GM19035 (cell line): ENCODE data around the gene LENG9.

Experiments
- ATAC-seq: cut with Tn5 transposase; IDR thresholded peaks from one replicate; pipeline ENCODE4 v1.9.1; 2021; ENCODE audit not compliant: unreplicated experiment

Gene LENG9

DNA sequence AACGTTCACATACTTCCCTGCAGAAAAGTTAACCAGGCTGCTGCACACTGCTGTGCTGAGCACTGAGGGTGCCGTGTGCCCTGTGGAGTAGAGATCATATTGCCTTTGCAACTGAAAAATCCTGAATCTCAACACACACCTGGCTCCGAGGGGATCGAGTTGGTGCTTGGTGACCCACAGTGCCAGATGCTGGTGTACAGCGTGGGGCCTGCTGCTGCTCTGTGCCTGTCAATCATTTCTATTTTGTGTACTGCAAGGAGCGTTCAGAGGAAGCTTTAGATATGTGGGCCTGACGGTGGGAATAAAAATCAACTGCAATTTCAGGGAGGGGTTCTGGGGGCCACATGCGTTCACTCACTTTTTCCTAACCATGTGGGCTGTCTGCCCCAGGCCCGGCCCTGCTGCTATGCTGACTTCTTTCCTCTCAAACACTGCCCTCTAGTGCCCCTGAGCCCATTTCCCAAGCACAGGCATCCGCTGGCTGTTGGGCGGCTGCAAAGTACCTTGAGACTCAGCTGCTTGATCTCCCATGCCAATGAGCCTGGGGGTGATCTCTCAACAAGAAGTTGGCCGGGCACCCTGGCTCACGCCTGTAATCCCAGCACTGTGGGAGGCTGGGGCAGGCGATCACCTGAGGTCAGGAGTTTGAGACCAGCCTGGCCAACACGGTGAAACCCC is 24.3 kb downstream of the LENG9 start:
- ATAC-seq, result no peak

GRCh38 chr19:54436628-54437252 is 26.8 kb downstream of the LENG9 start:
- ATAC-seq, result no peak

DNA sequence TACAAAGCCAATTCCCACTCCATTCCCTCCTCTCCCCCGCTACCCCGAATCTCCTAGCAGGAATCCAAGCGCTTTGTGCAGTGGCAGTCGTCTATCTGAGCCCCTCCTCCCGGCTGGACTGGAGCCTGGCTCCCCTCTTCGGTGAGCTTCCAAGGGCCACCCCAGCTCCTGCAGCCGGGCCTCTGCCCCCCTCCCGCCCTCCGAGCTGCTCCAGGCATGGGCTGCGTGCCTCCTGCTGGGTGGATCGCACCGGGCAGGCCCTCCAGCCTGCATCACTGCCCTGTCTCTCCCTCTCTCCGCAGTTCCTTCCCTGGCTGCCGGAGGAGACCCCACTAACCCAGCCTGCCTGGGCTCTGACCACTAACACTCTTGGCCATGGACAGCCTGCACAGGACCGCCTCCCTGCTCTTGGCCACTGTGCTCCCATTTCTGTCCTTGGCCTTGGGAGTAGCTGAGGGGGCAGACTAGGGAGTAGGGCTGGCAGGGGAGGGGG is 27.5 kb downstream of the LENG9 start:
- ATAC-seq, result no peak

DNA sequence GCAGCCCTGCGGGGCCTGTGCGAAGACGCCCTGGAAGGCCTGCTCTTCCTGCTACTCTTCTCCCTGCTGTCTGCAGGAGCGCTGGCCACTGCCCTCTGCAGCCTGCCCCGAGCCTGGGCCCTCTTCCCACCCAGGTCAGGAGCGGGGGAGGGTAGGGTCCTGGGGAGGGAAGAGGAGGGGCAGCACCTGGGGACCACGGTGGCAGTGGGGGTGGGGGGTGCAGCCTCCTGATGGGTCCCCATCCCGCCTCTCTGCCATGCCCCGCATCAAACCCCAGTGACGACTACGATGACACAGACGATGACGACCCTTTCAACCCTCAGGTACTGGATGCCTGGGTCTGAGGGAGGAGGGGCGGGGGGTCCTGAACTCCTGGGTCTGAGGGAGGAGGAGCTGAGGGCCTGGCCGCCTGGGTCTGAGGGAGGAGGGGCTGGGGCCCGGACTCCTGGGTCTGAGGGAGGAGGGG is 28.0 kb downstream of the LENG9 start:
- ATAC-seq, result no peak

- ATAC-seq, result no peak
These were observed 28.7 kb downstream of the LENG9 start for GRCh38 chr19:54434873-54435214.

- ATAC-seq, result no peak
These were observed 29.3 kb downstream of the LENG9 start for GRCh38 chr19:54434112-54434872.

GRCh38 chr19:54433697-54434096 is 29.9 kb downstream of the LENG9 start:
- ATAC-seq, result no peak

GRCh38 chr19:54432144-54432738 is 31.3 kb downstream of the LENG9 start:
- no peak for ATAC-seq

DNA sequence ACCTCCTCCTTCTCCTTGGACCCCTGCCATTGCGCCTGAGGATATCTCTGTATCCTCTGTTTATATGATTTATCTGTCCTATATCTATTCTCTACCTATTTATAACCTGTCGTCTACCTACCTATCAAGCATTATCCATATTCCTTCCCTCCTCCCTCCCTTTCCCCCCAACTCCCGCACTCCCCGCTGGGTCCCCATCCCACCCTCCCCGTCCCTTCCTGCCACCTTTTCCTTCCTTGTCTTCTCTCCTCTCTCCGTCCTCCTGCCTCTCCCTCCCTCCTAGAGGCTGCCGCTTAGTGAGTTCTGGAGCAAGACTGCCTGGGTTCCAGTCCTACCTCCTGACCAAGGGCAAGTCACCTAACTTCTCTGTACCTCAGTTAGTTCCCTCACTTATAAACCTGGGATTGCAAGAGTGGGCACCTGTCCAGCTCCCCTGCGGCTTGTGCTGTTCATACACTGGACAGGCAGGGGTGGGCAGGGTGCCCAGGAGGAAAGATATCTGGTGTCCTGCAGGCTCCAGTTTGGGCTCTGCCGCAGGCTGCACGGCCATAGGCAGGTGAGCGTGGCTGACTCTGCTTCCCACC is 32.2 kb downstream of the LENG9 start:
- ATAC-seq, result no peak

GRCh38 chr19:54430306-54431254 is 33.0 kb downstream of the LENG9 start:
- ATAC-seq, result no peak

- ATAC-seq, result no peak
These were observed 33.9 kb downstream of the LENG9 start for GRCh38 chr19:54429545-54430227.

DNA sequence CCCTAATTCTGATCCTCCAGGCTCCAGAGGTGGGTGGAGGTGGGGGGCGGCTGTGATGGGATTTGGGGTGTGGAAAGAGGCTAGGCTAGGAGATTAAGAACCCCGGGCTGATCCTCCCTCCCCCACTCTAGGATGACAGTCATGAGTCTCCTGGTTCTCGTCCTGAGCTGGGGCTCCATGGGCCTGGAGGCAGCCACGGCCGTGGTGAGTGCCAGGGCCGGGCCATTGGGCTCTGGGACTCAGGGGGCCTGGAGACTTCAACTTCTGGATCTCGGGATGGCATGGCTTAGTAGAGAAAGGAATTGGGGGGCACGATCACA is 34.4 kb downstream of the LENG9 start:
- ATAC-seq, result no peak

DNA sequence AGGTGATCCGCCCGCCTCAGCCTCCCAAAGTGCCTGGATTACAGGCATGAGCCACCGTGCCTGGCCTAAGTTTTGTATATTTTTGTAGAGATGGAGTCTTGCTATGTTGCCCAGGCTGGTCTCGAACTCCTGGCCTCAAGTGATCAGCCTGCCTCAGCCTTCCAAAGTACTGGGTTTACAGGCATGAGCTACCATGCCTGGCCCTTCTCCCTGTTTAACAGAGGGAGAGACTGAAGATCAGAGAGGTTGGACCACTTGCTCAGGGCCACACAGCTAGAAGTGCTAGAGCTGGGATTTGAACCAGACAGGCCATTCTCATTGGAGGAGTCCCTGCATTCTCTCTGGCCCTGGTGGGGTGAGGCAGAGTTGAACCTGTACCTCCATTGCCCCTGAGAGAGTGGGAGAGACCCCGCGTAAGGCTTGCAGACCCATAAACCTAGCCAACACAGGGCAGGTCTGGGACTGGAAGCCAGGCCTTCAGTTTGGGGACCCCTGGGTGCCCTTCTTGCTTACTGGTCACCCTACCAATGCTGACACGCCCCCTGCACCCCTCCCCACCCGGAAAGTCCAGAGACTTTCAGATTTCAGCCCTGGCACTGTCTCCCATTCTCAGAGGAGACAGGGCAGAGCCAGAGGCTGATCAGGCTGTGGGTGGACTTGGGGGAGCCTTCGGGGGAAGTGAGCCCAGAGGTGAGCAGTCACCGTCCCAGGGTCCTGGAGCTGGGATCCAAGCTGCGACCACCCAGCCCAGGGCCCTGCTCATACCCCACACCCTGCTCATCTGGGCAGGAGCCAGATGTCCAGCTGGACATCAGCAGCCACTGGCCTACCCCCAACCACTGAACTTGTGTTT is 35.0 kb downstream of the LENG9 start:
- no peak for ATAC-seq

GRCh38 chr19:54427586-54427985 is 36.0 kb downstream of the LENG9 start:
- no peak for ATAC-seq

DNA sequence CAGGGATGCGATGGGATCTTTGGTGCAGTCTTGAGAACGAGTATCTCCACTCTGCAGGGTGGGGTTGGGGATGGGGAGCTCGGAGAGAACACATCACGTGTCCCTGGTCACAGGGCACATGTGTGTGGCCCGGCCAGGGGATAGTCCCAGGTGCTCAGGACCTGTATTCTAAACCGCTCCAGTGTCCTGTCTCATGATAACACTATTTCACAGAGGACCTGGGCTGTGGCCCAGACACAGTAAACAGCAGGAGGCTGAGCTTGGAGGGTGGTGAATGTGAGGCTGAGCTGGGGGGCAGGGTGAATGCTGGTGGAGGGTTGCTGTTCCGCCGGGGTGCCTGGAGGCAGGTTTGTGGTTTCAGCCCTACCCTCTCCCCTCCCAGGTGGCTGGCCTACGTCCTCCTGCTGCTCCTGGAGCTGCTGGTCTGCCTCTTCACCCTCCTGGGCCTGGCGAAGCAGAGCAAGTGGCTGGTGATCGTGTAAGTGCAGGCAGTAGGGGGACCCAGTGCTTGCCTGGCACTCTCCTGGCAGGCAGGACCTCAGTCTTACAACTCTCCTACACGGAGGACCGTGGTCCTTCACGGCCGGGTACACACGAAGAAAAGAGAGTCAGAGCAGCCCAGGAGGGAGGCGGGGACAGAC is 37.2 kb downstream of the LENG9 start:
- ATAC-seq, result no peak

- ATAC-seq, result no peak
These were observed 38.2 kb downstream of the LENG9 start for GRCh38 chr19:54425382-54425723.

DNA sequence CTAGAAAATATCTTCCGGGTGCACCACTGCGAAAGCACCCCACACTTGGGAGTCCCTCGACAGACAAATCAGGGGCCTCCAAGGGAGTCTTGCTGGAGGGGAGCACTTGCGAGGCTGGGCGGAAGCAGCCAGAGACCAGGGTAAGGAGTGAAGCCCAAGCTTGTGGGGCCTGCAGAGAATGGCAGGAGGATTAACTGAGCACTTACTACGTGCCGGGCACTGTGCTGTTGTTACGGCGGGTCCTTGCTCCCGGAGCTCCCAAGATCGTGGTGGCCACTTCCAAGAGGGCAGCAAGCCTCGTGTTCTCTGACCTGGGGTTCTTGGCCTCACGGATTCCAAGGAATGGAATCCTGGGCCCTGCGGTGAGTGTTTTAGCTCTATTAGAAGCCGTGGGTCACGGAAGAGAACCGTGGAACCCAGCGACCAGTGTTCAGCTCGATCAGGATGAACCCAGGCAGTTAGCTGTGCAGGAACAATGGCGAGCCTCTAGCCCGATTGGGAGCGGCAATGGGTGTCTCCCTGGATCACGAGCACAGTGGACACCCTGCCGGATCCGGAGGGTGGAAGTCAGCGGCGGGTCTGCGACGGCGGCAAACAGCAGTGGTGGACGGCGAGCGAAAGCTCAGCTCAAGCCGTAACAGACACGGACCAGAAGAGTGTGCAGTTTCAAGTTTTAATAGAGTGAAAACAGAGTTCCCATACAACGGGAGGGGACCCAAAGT is 38.8 kb downstream of the LENG9 start:
- no peak for ATAC-seq

- no peak for ATAC-seq
These were observed 39.4 kb downstream of the LENG9 start for GRCh38 chr19:54424201-54424600.
